HFF-Myc (cell line): ENCODE results near the gene GRM7.

Experiments
- DNase-seq: peaks from one replicate; pipeline ENCODE4 v3.0.0-alpha.2; 2011; ENCODE audit warnings: low read depth; ENCODE audit errors: extremely low read depth
- H3K4me3 ChIP-seq: replicated peaks from 2 replicates; pipeline ENCODE4 v1.5.1; 2011; ENCODE audit warnings: low read depth, mild to moderate bottlenecking, control low read depth, low read length
- TF ChIP-seq, protein P1 (sequence below): IDR thresholded peaks from 2 replicates; pipeline ENCODE4 v1.5.1; 2012; ENCODE audit warnings: mild to moderate bottlenecking, low read depth, low read length, control low read depth; ENCODE audit errors: missing control alignments

GRM7 gene

DNA sequence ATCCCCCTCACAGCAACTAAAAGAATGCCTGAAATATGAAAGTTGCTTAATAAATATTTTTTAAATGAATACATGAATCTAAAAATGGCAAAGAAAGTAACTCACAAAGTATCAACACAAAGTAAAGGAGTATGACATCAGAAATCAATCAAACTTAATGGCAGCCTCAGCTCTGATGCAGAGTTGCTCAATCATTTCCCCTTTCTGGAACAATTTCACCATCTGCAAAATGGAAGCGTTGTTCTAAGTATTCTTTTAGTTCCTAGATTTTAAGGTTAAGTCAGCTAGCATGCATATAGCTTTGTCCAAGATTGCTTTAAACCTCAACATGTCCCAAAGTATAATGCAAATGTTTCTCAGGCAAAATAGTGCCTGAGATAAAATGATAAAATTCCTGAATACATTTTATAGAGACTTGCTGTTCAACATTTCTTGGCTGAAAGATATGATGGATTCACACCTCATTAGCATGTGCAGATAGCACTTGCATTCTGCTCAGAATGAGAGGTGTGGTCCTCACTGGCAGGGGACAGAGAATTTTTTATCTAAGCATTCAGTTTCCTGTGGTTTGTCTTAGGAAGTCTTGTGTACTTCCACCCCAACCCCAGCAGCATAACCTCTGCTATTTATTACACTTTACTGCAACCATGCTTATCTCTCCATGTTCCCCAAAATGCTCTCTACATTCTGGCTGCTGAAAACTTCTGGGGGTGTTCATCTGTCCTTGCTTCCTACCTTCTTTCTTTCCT, 429.3 kb downstream of the GRM7 start:
- TF ChIP-seq, protein P1, sequence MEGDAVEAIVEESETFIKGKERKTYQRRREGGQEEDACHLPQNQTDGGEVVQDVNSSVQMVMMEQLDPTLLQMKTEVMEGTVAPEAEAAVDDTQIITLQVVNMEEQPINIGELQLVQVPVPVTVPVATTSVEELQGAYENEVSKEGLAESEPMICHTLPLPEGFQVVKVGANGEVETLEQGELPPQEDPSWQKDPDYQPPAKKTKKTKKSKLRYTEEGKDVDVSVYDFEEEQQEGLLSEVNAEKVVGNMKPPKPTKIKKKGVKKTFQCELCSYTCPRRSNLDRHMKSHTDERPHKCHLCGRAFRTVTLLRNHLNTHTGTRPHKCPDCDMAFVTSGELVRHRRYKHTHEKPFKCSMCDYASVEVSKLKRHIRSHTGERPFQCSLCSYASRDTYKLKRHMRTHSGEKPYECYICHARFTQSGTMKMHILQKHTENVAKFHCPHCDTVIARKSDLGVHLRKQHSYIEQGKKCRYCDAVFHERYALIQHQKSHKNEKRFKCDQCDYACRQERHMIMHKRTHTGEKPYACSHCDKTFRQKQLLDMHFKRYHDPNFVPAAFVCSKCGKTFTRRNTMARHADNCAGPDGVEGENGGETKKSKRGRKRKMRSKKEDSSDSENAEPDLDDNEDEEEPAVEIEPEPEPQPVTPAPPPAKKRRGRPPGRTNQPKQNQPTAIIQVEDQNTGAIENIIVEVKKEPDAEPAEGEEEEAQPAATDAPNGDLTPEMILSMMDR, result no peak
- no peak overlapping the region for H3K4me3 ChIP-seq
- no peak for DNase-seq

DNA sequence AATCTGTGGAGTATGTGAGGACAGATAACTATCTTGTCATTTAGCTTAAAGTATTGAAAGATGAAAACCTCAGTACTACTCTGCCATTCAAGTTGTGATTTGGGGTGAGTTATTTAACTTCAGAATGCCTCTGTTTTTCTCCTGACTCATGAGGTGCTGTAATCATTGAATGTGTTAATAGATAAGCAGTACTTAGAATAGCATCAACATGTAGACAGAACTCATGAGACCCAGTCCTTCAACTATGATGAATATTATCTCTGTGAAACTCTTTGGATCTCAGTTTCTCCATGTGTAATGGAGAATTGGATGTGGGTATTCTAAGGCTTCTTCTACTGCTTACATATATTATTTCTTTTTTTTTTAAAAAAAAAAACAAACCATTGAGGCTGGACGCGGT, 431.4 kb downstream of the GRM7 start:
- no peak overlapping the region for H3K4me3 ChIP-seq
- no peak for DNase-seq
- TF ChIP-seq, protein P1, result no peak

- no peak overlapping the region for H3K4me3 ChIP-seq
- TF ChIP-seq, protein P1, result no peak
- no peak for DNase-seq
Measured at GRCh38 chr3:7293286-7293685, 432.4 kb downstream of the GRM7 start.

GRCh38 chr3:7305561-7305960, 444.6 kb downstream of the GRM7 start:
- DNase-seq, result no peak
- TF ChIP-seq, protein P1, result no peak
- no peak overlapping the region for H3K4me3 ChIP-seq

GRCh38 chr3:7306901-7307300, 446.0 kb downstream of the GRM7 start:
- DNase-seq, result no peak
- H3K4me3 ChIP-seq, result no peak overlapping the region
- TF ChIP-seq, protein P1, result no peak

GRCh38 chr3:7307410-7307809, 446.5 kb downstream of the GRM7 start:
- TF ChIP-seq, protein P1, result no peak
- no peak overlapping the region for H3K4me3 ChIP-seq
- DNase-seq, result no peak
